NT2/D1 (cell line): Measurements from ENCODE around the gene HLF.

Experiments used
- SUZ12 ChIP-seq: IDR thresholded peaks from 2 replicates; pipeline ENCODE4 v1.6.1; 2011; ENCODE audit not compliant: insufficient read length, insufficient read depth; ENCODE audit errors: extremely low read depth
- YY1 ChIP-seq: IDR thresholded peaks from 2 replicates; pipeline ENCODE4 v1.6.1; 2011; ENCODE audit not compliant: insufficient read length, insufficient read depth
- ZNF274 ChIP-seq: IDR thresholded peaks from 2 replicates; pipeline ENCODE4 v1.6.1; 2011; ENCODE audit warnings: mild to moderate bottlenecking, low read depth, low read length

DNA sequence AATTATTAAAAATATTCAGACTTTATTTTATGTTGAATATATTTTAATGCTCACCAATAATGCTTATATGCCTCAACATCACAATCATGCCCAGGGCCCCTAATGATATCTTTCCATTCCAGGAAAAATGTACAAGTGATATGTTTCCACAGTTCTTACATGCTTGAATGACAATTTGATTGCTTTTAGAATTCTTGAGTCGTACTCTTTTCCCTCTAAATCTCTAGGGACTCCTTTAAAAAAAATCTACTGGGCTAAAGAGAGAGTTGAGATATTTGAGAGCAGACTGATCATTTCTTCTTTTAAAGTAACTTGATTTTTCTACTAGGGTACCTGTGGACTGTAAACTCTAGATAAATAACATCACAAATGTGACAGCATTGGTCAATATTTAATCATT is 18.2 kb upstream of the HLF start:
- TF ChIP-seq ZNF274, result no peak
- no peak for TF ChIP-seq YY1
- TF ChIP-seq SUZ12, result no peak
